ENCODE results near the gene CCR7.

DNA sequence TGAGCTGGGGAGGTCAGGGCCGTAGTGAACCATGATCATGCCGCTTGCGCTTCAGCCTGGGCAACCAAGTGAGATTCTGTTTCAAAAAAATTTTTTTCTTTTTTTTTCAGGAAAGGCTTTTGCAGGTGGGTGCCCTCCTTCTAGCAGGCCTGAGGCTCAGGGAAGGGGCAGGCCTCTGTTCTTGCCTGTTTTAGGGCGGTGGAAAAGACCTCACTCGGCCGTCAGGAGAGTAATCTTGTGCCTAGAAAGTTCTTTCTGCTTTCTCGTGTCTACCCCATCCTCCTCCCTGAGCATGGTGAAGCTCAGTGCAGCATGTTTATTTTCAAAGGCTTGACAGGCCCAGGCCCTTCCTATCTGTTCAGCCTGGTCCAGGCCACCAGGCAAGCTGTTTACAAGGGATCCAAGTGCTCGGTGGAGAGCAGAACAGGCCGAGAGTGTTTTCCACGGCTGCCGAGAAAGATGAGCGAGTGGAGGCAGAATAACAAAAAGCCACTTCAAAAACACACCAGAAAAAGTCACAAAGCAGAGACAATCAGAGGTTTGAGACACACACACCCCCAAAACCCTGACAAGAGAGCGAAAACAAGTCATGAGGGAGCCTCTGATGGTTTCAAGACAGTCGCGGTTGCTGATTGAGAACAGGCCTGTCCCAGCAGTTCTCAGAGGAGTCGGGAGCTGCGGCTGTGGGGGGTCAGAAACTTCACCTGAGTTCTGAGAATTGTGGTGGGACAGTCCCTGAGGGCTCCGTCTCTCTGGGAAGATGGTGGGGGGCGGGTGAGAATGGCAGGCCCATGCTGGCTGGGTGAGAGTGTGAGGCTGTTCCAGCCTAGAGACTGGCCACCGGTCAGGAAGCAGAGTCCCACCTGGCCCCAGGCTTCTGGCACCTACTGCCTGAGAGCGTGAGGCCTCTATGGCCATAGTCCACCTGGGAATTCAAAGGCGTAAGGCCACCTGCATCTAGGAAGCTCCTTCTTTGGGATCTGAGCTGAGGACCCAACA is 37.5 kb upstream of the CCR7 start:
- TF ChIP-seq, protein P1, sequence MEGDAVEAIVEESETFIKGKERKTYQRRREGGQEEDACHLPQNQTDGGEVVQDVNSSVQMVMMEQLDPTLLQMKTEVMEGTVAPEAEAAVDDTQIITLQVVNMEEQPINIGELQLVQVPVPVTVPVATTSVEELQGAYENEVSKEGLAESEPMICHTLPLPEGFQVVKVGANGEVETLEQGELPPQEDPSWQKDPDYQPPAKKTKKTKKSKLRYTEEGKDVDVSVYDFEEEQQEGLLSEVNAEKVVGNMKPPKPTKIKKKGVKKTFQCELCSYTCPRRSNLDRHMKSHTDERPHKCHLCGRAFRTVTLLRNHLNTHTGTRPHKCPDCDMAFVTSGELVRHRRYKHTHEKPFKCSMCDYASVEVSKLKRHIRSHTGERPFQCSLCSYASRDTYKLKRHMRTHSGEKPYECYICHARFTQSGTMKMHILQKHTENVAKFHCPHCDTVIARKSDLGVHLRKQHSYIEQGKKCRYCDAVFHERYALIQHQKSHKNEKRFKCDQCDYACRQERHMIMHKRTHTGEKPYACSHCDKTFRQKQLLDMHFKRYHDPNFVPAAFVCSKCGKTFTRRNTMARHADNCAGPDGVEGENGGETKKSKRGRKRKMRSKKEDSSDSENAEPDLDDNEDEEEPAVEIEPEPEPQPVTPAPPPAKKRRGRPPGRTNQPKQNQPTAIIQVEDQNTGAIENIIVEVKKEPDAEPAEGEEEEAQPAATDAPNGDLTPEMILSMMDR (IDR thresholded peaks at IDR 0.05), result no peak
- TF ChIP-seq POLR2AphosphoS5 (IDR thresholded peaks at IDR 0.05) (no peak), POLR2A (IDR thresholded peaks at IDR 0.05; ENCODE audit: low read depth) (no peak)

Data from esophagus muscularis mucosa (tissue), 3 donors.